GM12873 (cell line): ENCODE measurements around the gene ITGA3.

ENCODE experiments used
- CTCF ChIP-seq: IDR thresholded peaks from 2 replicates; pipeline ENCODE4 v1.5.1; 2012; ENCODE audit warnings: low read depth, mild to moderate bottlenecking, moderate library complexity, low read length, control low read depth; ENCODE audit not compliant: insufficient read depth; ENCODE audit errors: missing control alignments

Gene ITGA3

GRCh38 chr17:50099003-50099402 is 43.1 kb downstream of the ITGA3 start:
- TF ChIP-seq CTCF, result no peak

- TF ChIP-seq CTCF, result no peak
Observed at GRCh38 chr17:50100480-50100883, 44.6 kb downstream of the ITGA3 start.

DNA sequence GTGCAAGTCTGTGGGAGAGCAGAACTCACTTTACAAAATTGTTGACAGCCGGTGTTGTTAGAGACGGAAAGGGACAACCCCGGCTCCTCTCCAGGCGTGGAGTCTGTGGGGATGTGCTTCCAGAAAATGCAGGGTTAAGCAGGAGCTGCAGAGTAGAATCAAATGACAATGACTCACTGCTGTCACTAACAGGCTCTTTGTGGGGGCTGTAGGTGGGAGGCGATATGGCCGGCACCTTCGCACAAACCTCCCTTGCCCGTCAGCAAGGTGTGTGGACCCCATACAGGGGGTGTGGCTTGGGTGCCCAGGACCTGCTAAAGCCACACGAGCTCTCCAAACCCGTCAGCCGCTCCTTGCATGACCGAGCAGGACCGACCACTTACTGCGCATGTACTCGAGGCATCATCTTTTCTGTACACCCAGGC is 45.0 kb downstream of the ITGA3 start:
- no peak for TF ChIP-seq CTCF

DNA sequence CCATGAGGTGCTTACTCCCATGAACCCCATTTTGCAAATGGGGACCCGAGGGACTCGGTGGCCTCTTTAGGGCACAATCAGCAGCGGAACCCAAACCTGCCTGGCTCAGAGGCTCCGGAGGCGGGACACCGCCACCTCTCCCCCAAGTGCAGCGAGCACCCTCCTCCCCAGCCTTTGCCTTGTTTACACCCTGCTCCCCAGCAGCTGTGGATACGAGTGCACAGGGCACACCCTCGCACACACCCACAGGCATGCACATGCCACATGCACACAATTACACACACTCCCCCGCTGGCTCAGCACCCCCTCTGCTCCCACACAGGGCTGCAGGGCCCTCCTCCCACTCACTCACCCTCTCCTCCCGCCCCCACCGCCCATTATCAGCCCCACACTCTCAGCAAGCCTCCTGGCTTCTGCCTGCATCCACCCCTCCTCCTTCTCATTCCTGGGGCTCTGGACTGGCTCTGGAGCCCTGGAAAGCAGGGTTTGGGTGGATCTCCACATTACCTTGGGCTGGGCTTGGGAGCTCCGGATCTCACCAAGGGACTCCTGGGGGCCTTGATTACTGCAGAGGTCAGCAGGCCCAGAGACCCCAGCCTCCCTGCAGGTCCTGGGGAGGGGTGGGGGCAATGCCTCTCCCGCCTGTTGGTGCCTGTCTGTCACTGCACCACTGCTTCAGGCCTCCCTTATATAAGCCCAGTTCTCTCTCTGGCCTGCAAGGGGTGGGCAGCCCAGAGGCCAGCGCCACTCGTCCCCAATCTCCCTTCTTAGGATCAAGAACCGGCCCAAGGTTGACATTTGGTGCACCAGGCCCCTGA is 45.6 kb downstream of the ITGA3 start:
- no peak for TF ChIP-seq CTCF

DNA sequence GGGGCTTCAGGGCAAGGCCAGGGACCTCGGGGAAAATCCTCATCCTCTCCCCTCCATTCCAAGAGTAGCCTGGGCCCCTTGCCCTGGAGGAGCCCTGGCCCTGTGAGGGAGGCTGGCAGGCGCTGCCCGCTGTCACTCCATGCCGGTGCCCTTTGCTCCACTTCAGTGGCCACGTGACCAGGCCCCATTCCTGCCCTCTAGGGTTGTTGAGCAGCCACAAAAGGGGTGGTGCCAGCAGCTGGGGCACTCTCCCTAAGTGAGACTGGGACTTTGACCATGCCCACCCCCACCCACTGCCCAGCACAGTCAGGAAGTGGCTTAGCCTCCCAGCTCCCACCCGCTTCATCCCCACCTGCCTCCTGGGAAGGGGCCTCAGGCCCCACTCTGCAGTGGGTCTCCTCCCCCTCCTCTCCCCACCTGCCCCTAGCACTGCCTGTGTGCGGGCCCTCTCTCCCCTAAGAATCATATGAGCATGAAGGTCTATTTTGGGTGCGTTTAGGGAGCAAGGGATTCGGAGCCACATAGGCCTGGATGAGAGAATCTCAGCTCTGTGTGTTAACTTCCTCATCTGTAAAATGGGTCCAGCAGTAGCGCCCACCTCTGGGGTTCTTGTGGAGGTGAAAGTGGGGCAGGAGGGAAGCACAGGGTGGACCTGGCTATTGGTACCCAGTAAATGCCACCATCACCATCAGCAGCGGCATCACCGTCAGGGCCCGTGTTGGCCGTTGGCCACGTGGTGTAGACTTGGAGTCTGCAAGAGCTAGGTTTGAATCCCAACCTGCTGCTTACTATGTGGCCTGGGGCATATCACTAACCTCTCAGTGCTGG is 46.5 kb downstream of the ITGA3 start:
- TF ChIP-seq CTCF, result no peak

DNA sequence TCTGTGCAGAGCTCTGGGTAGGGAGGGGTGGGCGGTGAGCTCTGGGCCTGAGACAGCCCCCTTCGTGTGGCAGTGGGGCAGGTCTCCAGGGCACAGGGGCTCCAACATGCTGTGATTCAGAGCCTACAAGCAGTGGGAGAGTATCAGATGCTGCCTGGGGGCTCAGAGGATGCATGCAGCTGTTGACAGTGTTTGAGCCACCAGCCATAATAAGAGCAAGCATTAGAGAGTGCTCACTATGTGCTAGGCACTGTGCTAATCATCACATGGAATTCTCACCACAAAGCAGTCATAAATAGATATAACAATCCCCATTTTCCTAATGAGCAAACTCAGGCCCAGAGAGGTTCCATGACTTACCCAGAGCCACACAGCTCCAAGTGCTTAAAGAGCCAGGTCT is 47.3 kb downstream of the ITGA3 start:
- no peak for TF ChIP-seq CTCF

GRCh38 chr17:50103941-50104340 is 48.0 kb downstream of the ITGA3 start:
- no peak for TF ChIP-seq CTCF
